Neuron (in vitro differentiated cells): Measurements from ENCODE around the gene DIPK1A.

ENCODE experiments used
- H2AFZ ChIP-seq: one replicate; pipeline ENCODE4 v1.6.1; 2013; ENCODE audit warnings: low read depth, mild to moderate bottlenecking, inconsistent platforms, low read length, moderate library complexity
- H3K27me3 ChIP-seq: one replicate; pipeline ENCODE4 v1.6.1; 2013; ENCODE audit warnings: low read length; ENCODE audit not compliant: insufficient read depth
- H3K36me3 ChIP-seq: one replicate; pipeline ENCODE4 v1.6.1; 2013; ENCODE audit warnings: low read length; ENCODE audit not compliant: insufficient read depth
- H3K4me1 ChIP-seq: one replicate; pipeline ENCODE4 v1.6.1; 2013; ENCODE audit warnings: low read length; ENCODE audit not compliant: insufficient read depth
- H3K4me3 ChIP-seq: 2 replicates; pipeline ENCODE4 v1.5.1; 2013; ENCODE audit warnings: mild to moderate bottlenecking, low read length, moderate library complexity
- H3K9me3 ChIP-seq: one replicate; pipeline ENCODE4 v1.6.1; 2013; ENCODE audit warnings: low read length

The DIPK1A gene

GRCh38 chr1:92956254-92957029 lies 4.8 kb downstream of the DIPK1A start:
- H3K4me3 ChIP-seq = no peak overlapping the region
- peaks cover 9% of the 10 kb centered on the region for H3K27me3 ChIP-seq
- no peaks in the 10 kb centered on the region for H3K9me3 ChIP-seq
- peaks cover 5% of the 10 kb centered on the region for H3K4me1 ChIP-seq
- no peak overlapping the region for H2AFZ ChIP-seq
- no peaks in the 10 kb centered on the region for H3K36me3 ChIP-seq

GRCh38 chr1:92953491-92953890 lies 7.8 kb downstream of the DIPK1A start:
- no peaks in the 10 kb centered on the region for H3K9me3 ChIP-seq
- peaks cover 9% of the 10 kb centered on the region for H3K27me3 ChIP-seq
- no peaks in the 10 kb centered on the region for H3K4me1 ChIP-seq
- H2AFZ ChIP-seq = no peak overlapping the region
- H3K4me3 ChIP-seq = no peak overlapping the region
- H3K36me3 ChIP-seq = no peaks in the 10 kb centered on the region

- Histone ChIP-seq H2AFZ (no peak overlapping the region), H3K4me3 (no peak overlapping the region), H3K36me3 (no peaks in the 10 kb centered on the region), H3K4me1 (no peaks in the 10 kb centered on the region), H3K9me3 (no peaks in the 10 kb centered on the region), H3K27me3 (peaks cover 5% of the 10 kb centered on the region)
These were observed 8.5 kb downstream of the DIPK1A start for GRCh38 chr1:92952714-92953113.

- no peaks in the 10 kb centered on the region for H3K36me3 ChIP-seq
- no peak overlapping the region for H3K4me3 ChIP-seq
- H3K27me3 ChIP-seq = no peaks in the 10 kb centered on the region
- H2AFZ ChIP-seq = no peak overlapping the region
- H3K4me1 ChIP-seq = no peaks in the 10 kb centered on the region
- no peaks in the 10 kb centered on the region for H3K9me3 ChIP-seq
These were observed 10.1 kb downstream of the DIPK1A start for GRCh38 chr1:92951141-92951582.

GRCh38 chr1:92949937-92950817 lies 11.1 kb downstream of the DIPK1A start:
- Histone ChIP-seq H2AFZ (no peak overlapping the region), H3K27me3 (peaks cover 3% of the 10 kb centered on the region), H3K9me3 (no peaks in the 10 kb centered on the region), H3K36me3 (no peaks in the 10 kb centered on the region), H3K4me3 (no peak overlapping the region), H3K4me1 (no peaks in the 10 kb centered on the region)

GRCh38 chr1:92948071-92948470 lies 13.2 kb downstream of the DIPK1A start:
- H3K36me3 ChIP-seq = no peaks in the 10 kb centered on the region
- H2AFZ ChIP-seq = no peak overlapping the region
- no peaks in the 10 kb centered on the region for H3K9me3 ChIP-seq
- H3K4me3 ChIP-seq = no peak overlapping the region
- H3K27me3 ChIP-seq = peaks cover 3% of the 10 kb centered on the region
- H3K4me1 ChIP-seq = no peaks in the 10 kb centered on the region

GRCh38 chr1:92945748-92946270 lies 15.5 kb downstream of the DIPK1A start:
- H3K36me3 ChIP-seq = no peaks in the 10 kb centered on the region
- peaks cover 8% of the 10 kb centered on the region for H3K27me3 ChIP-seq
- no peaks in the 10 kb centered on the region for H3K4me1 ChIP-seq
- no peak overlapping the region for H3K4me3 ChIP-seq
- no peak overlapping the region for H2AFZ ChIP-seq
- no peaks in the 10 kb centered on the region for H3K9me3 ChIP-seq

GRCh38 chr1:92944901-92945747 lies 16.1 kb downstream of the DIPK1A start:
- H3K4me3 ChIP-seq = no peak overlapping the region
- no peaks in the 10 kb centered on the region for H3K4me1 ChIP-seq
- no peaks in the 10 kb centered on the region for H3K9me3 ChIP-seq
- no peak overlapping the region for H2AFZ ChIP-seq
- peaks cover 8% of the 10 kb centered on the region for H3K27me3 ChIP-seq
- no peaks in the 10 kb centered on the region for H3K36me3 ChIP-seq

- H3K4me1 ChIP-seq = no peaks in the 10 kb centered on the region
- H3K4me3 ChIP-seq = no peak overlapping the region
- H3K9me3 ChIP-seq = no peaks in the 10 kb centered on the region
- H3K36me3 ChIP-seq = no peaks in the 10 kb centered on the region
- no peak overlapping the region for H2AFZ ChIP-seq
- peaks cover 8% of the 10 kb centered on the region for H3K27me3 ChIP-seq
These were observed 17.8 kb downstream of the DIPK1A start for GRCh38 chr1:92943502-92943847.

- Histone ChIP-seq H3K27me3 (peaks cover 6% of the 10 kb centered on the region), H3K36me3 (no peaks in the 10 kb centered on the region), H3K4me1 (no peaks in the 10 kb centered on the region), H2AFZ (no peak overlapping the region), H3K9me3 (no peaks in the 10 kb centered on the region), H3K4me3 (no peak overlapping the region)
These were observed 20.7 kb downstream of the DIPK1A start for GRCh38 chr1:92940541-92940940.

- peaks cover 5% of the 10 kb centered on the region for H3K27me3 ChIP-seq
- H3K9me3 ChIP-seq = no peaks in the 10 kb centered on the region
- no peak overlapping the region for H2AFZ ChIP-seq
- H3K4me1 ChIP-seq = no peaks in the 10 kb centered on the region
- H3K4me3 ChIP-seq = no peak overlapping the region
- no peaks in the 10 kb centered on the region for H3K36me3 ChIP-seq
These were observed 23.5 kb downstream of the DIPK1A start for GRCh38 chr1:92937731-92938130.

GRCh38 chr1:92936865-92937264 lies 24.4 kb downstream of the DIPK1A start:
- H3K36me3 ChIP-seq = no peaks in the 10 kb centered on the region
- H3K9me3 ChIP-seq = no peaks in the 10 kb centered on the region
- no peaks in the 10 kb centered on the region for H3K4me1 ChIP-seq
- H2AFZ ChIP-seq = no peak overlapping the region
- peaks cover 2% of the 10 kb centered on the region for H3K27me3 ChIP-seq
- no peak overlapping the region for H3K4me3 ChIP-seq
